Naive thymus-derived CD4-positive, alpha-beta T cell (primary cell): ENCODE data around the gene ANKH. TPM values are rescaled to one million over a fixed set of nuclear protein-coding genes. Genes with fewer than 3 reads are reported as not detected.

Experiments
- ATAC-seq: fragments of 150-1000 bp; cut with Tn5 transposase; 2 replicates; pipeline ENCODE4 v1.10.0; 2021; ENCODE audit warnings: mild to moderate bottlenecking, moderate library complexity
- CTCF ChIA-PET: fragments of 350-600 bp; sonication (Branson Sonifier 250); formaldehyde crosslinking; loops from one replicate; lab custom pipeline; 2021; ENCODE audit warnings: antibody characterized with exemption; lab: Charles Lee
- POLR2A ChIA-PET: fragments of 350-600 bp; sonication (Branson Sonifier 250); formaldehyde crosslinking; loops from one replicate; lab custom pipeline; 2021; ENCODE audit warnings: antibody characterized with exemption, inconsistent platforms; lab: Charles Lee
- DNase-seq, 9 donors: peaks; one replicate each; pipeline versions ENCODE4 v3.0.0 to v3.0.0-alpha.2; 2020 to 2022; ENCODE audit warnings: mixed read lengths in 1 of 9
- H3K27ac ChIP-seq: one replicate; pipeline ENCODE4 v1.7.0; 2013; ENCODE audit warnings: mild to moderate bottlenecking, low read depth, low read length, moderate library complexity
- H3K27me3 ChIP-seq, 2 donors: one replicate each; pipeline ENCODE4 v1.7.0; 2013; ENCODE audit warnings: low read length in 2 of 2, mild to moderate bottlenecking in 2 of 2, moderate library complexity in 2 of 2; ENCODE audit not compliant: control insufficient read depth in 2 of 2, insufficient read depth in 2 of 2
- H3K36me3 ChIP-seq, 3 experiments: 1 replicate in 2 of 3; 2 replicates in 1 of 3; pipeline ENCODE4 v1.7.0; 2013; ENCODE audit warnings: low read length in 3 of 3, mild to moderate bottlenecking in 3 of 3, moderate library complexity in 1 of 3; ENCODE audit not compliant: insufficient read depth in 3 of 3, control insufficient read depth in 2 of 3
- H3K4me1 ChIP-seq, 2 donors: one replicate each; pipeline ENCODE4 v1.7.0; 2013; ENCODE audit warnings: low read length in 2 of 2, mild to moderate bottlenecking in 2 of 2, moderate library complexity in 1 of 2; ENCODE audit not compliant: control insufficient read depth in 2 of 2, insufficient read depth in 2 of 2
- H3K4me3 ChIP-seq: 2 replicates; pipeline ENCODE4 v1.7.0; 2013; ENCODE audit warnings: mild to moderate bottlenecking, low read length
- H3K9me3 ChIP-seq, 3 experiments: 1 replicate in 2 of 3; 2 replicates in 1 of 3; pipeline ENCODE4 v1.7.0; 2013; ENCODE audit warnings: low read length in 3 of 3; ENCODE audit not compliant: control insufficient read depth in 2 of 3
- H3K27ac Mint-ChIP-seq, 9 donors: one replicate each; pipeline ENCODE4 v1.8.0; 2020 to 2022; ENCODE audit warnings: mixed read lengths in 9 of 9, mild to moderate bottlenecking in 8 of 9, moderate library complexity in 5 of 9, inconsistent platforms in 2 of 9
- H3K27me3 Mint-ChIP-seq, 5 donors: one replicate each; pipeline ENCODE4 v1.8.0; 2021 to 2022; ENCODE audit warnings: mixed read lengths in 5 of 5, mild to moderate bottlenecking in 1 of 5
- H3K36me3 Mint-ChIP-seq, 5 donors: one replicate each; pipeline ENCODE4 v1.8.0; 2020 to 2022; ENCODE audit warnings: mixed read lengths in 5 of 5, mild to moderate bottlenecking in 3 of 5, inconsistent platforms in 1 of 5
- H3K4me1 Mint-ChIP-seq, 7 donors: one replicate each; pipeline ENCODE4 v1.8.0; 2020 to 2022; ENCODE audit warnings: mixed read lengths in 7 of 7, mild to moderate bottlenecking in 3 of 7, inconsistent platforms in 1 of 7
- H3K4me3 Mint-ChIP-seq, 10 donors: one replicate each; pipeline ENCODE4 v1.8.0; 2020 to 2022; ENCODE audit warnings: mild to moderate bottlenecking in 10 of 10, mixed read lengths in 10 of 10, moderate library complexity in 6 of 10, inconsistent platforms in 2 of 10
- H3K9me3 Mint-ChIP-seq, 11 donors: one replicate each; pipeline ENCODE4 v1.8.0; 2020 to 2022; ENCODE audit warnings: mixed read lengths in 11 of 11, mild to moderate bottlenecking in 4 of 11, inconsistent platforms in 1 of 11, moderate library complexity in 1 of 11
- intact Hi-C, 2 donors: fragments of 100-400 bp; cut with micrococcal nuclease; formaldehyde crosslinking; loops; one replicate each; pipeline ENCODE4 v1.15.1; 2023
- polyA plus RNA-seq, 2 donors: library from polyadenylated mRNA; unstranded; fragments of 300-500 nt; fragmentation: Illumina TruSeq; gene quantifications; one replicate each; pipeline ENCODE4 v1.2.3, GENCODE V29; 2021
- total RNA-seq, 6 experiments: library from RNA in 5 of 6; stranded (reverse) in 5 of 6; gene quantifications; 1 replicate in 5 of 6; 2 replicates in 1 of 6; pipeline ENCODE4 v1.2.3 and lab custom pipeline; 2021 to 2026

The ANKH gene
- total and polyA plus RNA-seq, 7 experiments from 2014 or later, result 35.9 to 190 (median 69.5) TPM

DNA sequence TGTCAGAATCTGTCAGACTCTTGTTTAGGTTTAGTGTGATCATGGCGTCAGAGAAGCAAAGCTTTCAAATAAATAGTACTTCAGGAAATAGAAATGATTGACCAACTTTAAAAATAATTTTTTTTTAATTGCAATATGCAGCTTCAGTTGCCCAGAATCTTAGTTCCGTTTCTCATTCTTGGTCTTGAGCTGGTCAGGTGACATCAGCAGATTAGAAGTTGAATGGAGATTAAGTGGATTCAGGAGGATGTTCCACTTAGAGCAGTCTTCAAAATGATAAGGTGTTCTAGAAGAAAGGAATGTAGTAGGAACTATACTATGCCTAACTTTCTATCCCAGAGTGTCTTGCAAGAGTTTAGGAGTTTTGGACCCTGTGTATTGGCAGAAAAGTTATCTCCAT is 176.4 kb downstream of the ANKH start:
- H3K4me1 Mint-ChIP-seq, result peaks cover 6 to 35% (median 25%) of the 10 kb centered on the region in 7 donors

DNA sequence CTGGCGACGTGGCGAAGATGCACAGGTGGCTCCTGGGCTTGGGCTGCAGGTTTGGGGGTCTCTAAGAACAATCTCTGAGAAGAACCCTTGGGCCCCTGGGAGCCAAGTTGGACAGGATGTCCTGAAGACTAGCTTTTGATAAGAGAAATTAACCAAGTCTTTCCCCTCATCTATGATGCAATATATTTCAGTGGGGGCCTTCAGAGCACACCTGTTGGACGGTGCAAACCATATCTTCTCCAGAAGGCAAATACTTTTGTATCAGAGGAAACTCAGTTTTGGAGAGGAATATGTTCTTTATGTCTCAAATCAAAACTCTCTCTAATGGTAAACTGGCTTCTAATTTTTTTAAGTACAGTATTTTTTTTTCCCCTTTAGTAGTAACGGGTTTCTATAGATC is 178.5 kb downstream of the ANKH start:
- Mint-ChIP-seq H3K4me1 (peaks cover 0 to 20% (median 12%) of the 10 kb centered on the region in 7 donors), H3K4me3 (no peak overlapping the region), H3K27me3 (no peaks in the 10 kb centered on the region), H3K36me3 (peaks cover 19 to 70% (median 60%) of the 10 kb centered on the region in 5 donors), H3K9me3 (peaks cover 0 to 7% (median 2%) of the 10 kb centered on the region in 11 donors), H3K27ac (no peak overlapping the region)
- Histone ChIP-seq H3K27me3 (no peaks in the 10 kb centered on the region), H3K9me3 (peaks cover 0 to 9% (median 0%) of the 10 kb centered on the region in 3 experiments), H3K27ac (no peak overlapping the region), H3K4me1 (no peaks in the 10 kb centered on the region), H3K36me3 (peaks cover 17 to 64% (median 37%) of the 10 kb centered on the region in 3 experiments), H3K4me3 (no peak overlapping the region)
- DNase-seq, result no peak
- CTCF ChIA-PET, result no interaction called here
- intact Hi-C loops, result no loop called here
- ATAC-seq, result no peak
- POLR2A ChIA-PET, result no interaction called here

More for the DNA sequence above, 176.4 kb downstream of the ANKH start:
- Histone ChIP-seq H3K36me3 (peaks cover 17 to 54% (median 20%) of the 10 kb centered on the region in 3 experiments), H3K4me3 (no peak overlapping the region), H3K27me3 (no peaks in the 10 kb centered on the region), H3K9me3 (peaks cover 0 to 5% (median 0%) of the 10 kb centered on the region in 3 experiments), H3K4me1 (no peaks in the 10 kb centered on the region), H3K27ac (no peak overlapping the region)
- Mint-ChIP-seq H3K27ac (peak overlapping the region in 2 of 9 donors; percentile 32 to 36), H3K27me3 (no peaks in the 10 kb centered on the region), H3K36me3 (peaks cover 13 to 75% (median 59%) of the 10 kb centered on the region in 5 donors), H3K9me3 (peaks cover 0 to 3% (median 0%) of the 10 kb centered on the region in 11 donors), H3K4me3 (no peak overlapping the region)
- POLR2A ChIA-PET, result interaction anchor here (2.2 kb wide), 1 partner anchor 8 kb away, joined by 7 read pairs; no protein-coding TSS in a partner anchor
- CTCF ChIA-PET, result no interaction called here
- no peak for ATAC-seq
- intact Hi-C loops, result no loop called here
- DNase-seq, result no peak

DNA sequence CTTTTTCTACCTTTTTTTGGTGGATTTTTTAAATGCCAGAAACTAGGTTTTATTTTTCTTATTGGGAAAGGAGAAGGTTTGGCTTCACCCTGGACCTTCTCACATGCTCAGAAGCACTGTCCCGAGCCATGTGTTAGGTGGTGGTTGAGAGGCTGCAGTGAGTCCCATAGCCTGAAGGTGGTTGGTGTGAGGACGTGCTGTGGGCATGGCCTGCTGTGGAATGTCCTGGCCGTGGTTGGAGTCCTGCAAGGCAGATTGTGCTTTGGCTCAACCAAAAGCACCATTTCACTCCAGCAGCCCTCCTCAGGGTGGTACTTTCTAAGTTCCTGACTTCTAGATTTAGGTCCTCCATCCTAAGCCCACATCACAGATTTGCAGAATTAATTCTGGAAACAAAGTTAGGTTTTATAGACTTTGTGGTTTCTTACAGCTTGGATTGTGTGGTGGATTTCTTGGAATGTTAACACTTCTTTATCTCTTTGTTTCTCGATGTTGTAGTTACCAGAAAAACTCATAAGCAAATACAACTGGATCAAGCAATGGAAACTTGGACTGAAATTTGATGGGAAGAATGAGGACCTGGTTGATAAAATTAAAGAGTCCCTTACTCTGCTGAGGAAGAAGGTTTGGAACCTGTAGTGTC is 184.4 kb downstream of the ANKH start:
- peaks cover 7 to 66% (median 38%) of the 10 kb centered on the region in 3 experiments for H3K36me3 ChIP-seq
- intact Hi-C loops, result loop anchor here (5.0 kb wide), 2 partner anchors 55 to 185 kb away; partner anchors contain the start of gene ANKH (in 1 of the 2)
- ATAC-seq (no peak), DNase-seq (no peak)
- peak overlapping the region in 2 of 9 donors; percentile 62 to 82 for H3K27ac Mint-ChIP-seq
- H3K27me3 ChIP-seq, result no peaks in the 10 kb centered on the region
- H3K36me3 Mint-ChIP-seq, result peaks cover 19 to 52% (median 43%) of the 10 kb centered on the region in 5 donors
- no peaks in the 10 kb centered on the region for H3K27me3 Mint-ChIP-seq
- peaks cover 4% of the 10 kb centered on the region in 2 donors for H3K4me1 ChIP-seq
- H3K4me3 ChIP-seq, result no peak overlapping the region
- no peak overlapping the region for H3K27ac ChIP-seq
- CTCF ChIA-PET, result interaction anchor here (1.3 to 6.3 kb wide), 7 partner anchors 10 to 319 kb away, joined by 3 to 49 read pairs (median 16); no protein-coding TSS in a partner anchor
- H3K9me3 Mint-ChIP-seq, result peaks cover 0 to 7% (median 2%) of the 10 kb centered on the region in 11 donors
- peaks cover 4 to 21% (median 14%) of the 10 kb centered on the region in 7 donors for H3K4me1 Mint-ChIP-seq
- H3K4me3 Mint-ChIP-seq, result no peak overlapping the region
- peaks cover 0 to 9% (median 0%) of the 10 kb centered on the region in 3 experiments for H3K9me3 ChIP-seq
- POLR2A ChIA-PET, result interaction anchor here (0.9 to 3.1 kb wide), 3 partner anchors 20 to 40 kb away, joined by 3 to 17 read pairs (median 6); no protein-coding TSS in a partner anchor

DNA sequence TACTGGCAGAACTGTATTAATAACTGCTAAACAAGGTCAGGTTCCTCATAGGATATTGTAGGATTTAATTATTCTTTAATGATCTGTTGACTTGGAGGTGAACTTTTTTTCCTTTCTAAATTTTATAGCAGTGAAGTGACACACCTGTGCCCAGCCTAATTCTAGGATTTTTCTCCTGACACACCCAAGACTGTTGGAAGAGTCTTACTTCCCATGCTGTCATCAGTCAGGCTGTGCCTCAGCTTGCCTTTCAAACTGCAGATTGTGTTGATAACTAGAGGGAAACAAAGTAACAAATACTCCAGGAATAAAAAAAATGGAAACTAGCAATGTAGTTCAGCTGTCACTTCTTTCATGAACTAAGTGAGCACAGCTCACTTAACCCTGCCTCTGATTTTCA is 185.1 kb downstream of the ANKH start:
- ATAC-seq, result no peak
- peaks cover 19 to 50% (median 43%) of the 10 kb centered on the region in 5 donors for H3K36me3 Mint-ChIP-seq
- POLR2A ChIA-PET, result interaction anchor here (0.9 to 3.1 kb wide), 3 partner anchors 21 to 40 kb away, joined by 3 to 17 read pairs (median 6); no protein-coding TSS in a partner anchor

DNA sequence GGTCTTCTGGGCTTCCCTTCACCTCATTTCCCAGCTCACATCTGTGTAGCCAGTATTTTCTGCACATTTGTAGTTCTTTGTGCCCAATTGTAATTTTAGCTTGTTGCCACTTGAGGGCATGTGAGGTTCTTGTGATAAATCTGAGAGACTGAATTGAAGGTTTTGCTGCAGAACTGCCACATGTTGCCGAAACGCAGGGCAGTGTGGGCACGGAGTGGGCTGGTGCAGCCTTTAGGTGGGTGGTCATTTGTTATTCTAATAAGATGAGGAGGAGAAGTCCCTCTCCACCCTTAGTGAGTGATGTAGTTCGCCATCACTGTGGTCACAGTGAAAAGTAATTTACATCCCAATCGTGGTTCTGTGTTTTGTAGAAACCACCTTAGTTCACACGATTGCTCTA is 185.8 kb downstream of the ANKH start:
- Mint-ChIP-seq H3K27ac (peak overlapping the region; percentile 41 to 97 (median 77)), H3K4me1 (peaks cover 4 to 20% (median 14%) of the 10 kb centered on the region in 7 donors), H3K27me3 (no peaks in the 10 kb centered on the region), H3K36me3 (peaks cover 18 to 49% (median 36%) of the 10 kb centered on the region in 5 donors), H3K9me3 (peaks cover 0 to 7% (median 2%) of the 10 kb centered on the region in 11 donors), H3K4me3 (peak overlapping the region; percentile 49 to 85 (median 72))
- Histone ChIP-seq H3K36me3 (peaks cover 7 to 65% (median 38%) of the 10 kb centered on the region in 3 experiments), H3K27me3 (no peaks in the 10 kb centered on the region), H3K27ac (no peak overlapping the region), H3K4me3 (peak overlapping the region; percentile 26), H3K4me1 (peaks cover 4% of the 10 kb centered on the region in 2 donors), H3K9me3 (peaks cover 0 to 9% (median 0%) of the 10 kb centered on the region in 3 experiments)
- DNase-seq, result peak in 8 of 9 donors; percentile 41 to 70 (median 62)
- POLR2A ChIA-PET, result interaction anchor here (0.9 to 3.1 kb wide), 5 partner anchors 20 to 296 kb away, joined by 3 to 17 read pairs (median 6); no protein-coding TSS in a partner anchor
- CTCF ChIA-PET, result interaction anchor here (0.6 to 6.3 kb wide), 22 partner anchors 14 to 329 kb away, joined by 3 to 49 read pairs (median 6); no protein-coding TSS in a partner anchor
- peak; percentile 87 for ATAC-seq
- intact Hi-C loops, result loop anchor here (1.0 to 5.0 kb wide), 12 partner anchors 19 to 329 kb away; partner anchors contain the start of genes ANKH (in 2 of the 2) and OTULIN (in 1 of the 2)

More for the DNA sequence above, 185.1 kb downstream of the ANKH start:
- Mint-ChIP-seq H3K9me3 (peaks cover 0 to 7% (median 2%) of the 10 kb centered on the region in 11 donors), H3K4me3 (no peak overlapping the region), H3K4me1 (peaks cover 4 to 20% (median 14%) of the 10 kb centered on the region in 7 donors), H3K27me3 (no peaks in the 10 kb centered on the region), H3K27ac (peak overlapping the region in 4 of 9 donors; percentile 43 to 82 (median 67))
- Histone ChIP-seq H3K27me3 (no peaks in the 10 kb centered on the region), H3K4me1 (peaks cover 4% of the 10 kb centered on the region in 2 donors), H3K27ac (no peak overlapping the region), H3K9me3 (peaks cover 0 to 9% (median 0%) of the 10 kb centered on the region in 3 experiments), H3K4me3 (no peak overlapping the region), H3K36me3 (peaks cover 7 to 66% (median 38%) of the 10 kb centered on the region in 3 experiments)
- no peak for DNase-seq
- CTCF ChIA-PET, result interaction anchor here (0.6 to 6.3 kb wide), 11 partner anchors 9 to 320 kb away, joined by 3 to 49 read pairs (median 10); no protein-coding TSS in a partner anchor
- intact Hi-C loops, result loop anchor here (5.0 kb wide), 2 partner anchors 56 to 186 kb away; partner anchors contain the start of gene ANKH (in 1 of the 2)

DNA sequence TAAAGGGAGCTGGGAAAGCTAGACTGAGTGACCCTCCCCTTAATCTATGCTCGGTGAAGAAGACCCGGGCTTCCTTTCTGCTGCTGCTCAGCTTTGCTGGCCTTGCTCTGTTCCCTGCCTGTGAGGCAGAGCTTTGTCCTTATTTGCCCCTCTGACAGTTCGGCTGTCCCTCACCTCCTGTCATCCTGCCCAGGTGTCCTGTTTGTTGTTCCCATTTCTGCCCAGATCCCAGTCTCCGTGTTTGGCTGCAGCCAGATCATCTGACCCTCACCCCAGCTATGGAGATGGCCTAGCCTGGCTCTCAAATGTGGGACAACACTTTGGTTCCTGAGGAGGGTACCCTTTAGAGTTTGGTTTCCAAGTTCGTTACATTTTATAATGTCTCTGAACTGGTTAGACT is 186.8 kb downstream of the ANKH start:
- Histone ChIP-seq H3K4me3 (no peak overlapping the region), H3K27ac (no peak overlapping the region), H3K4me1 (peaks cover 4% of the 10 kb centered on the region in 2 donors), H3K36me3 (peaks cover under 1 to 65% (median 28%) of the 10 kb centered on the region in 3 experiments), H3K27me3 (no peaks in the 10 kb centered on the region), H3K9me3 (no peaks in the 10 kb centered on the region)
- Mint-ChIP-seq H3K27ac (peak overlapping the region in 6 of 9 donors; percentile 26 to 86 (median 75)), H3K4me1 (peaks cover 4 to 24% (median 12%) of the 10 kb centered on the region in 7 donors), H3K27me3 (no peaks in the 10 kb centered on the region), H3K9me3 (peaks cover 0 to 3% (median 0%) of the 10 kb centered on the region in 11 donors), H3K36me3 (peaks cover 11 to 43% (median 30%) of the 10 kb centered on the region in 5 donors), H3K4me3 (no peak overlapping the region)
- intact Hi-C loops, result loop anchor here (1.0 to 5.0 kb wide), 12 partner anchors 18 to 330 kb away; partner anchors contain the start of genes ANKH (in 2 of the 2) and OTULIN (in 1 of the 2)
- ChIA-PET POLR2A (interaction anchor here (0.6 to 1.5 kb wide), 3 partner anchors 17 to 297 kb away, joined by 3 to 6 read pairs (median 3); no protein-coding TSS in a partner anchor), CTCF (interaction anchor here (1.0 to 6.3 kb wide), 13 partner anchors 10 to 325 kb away, joined by 3 to 49 read pairs (median 6); no protein-coding TSS in a partner anchor)
- DNase-seq (no peak), ATAC-seq (no peak)
